HG03432 (cell line): ENCODE data around the gene UNC13D.
"Not testable (repeated sequence)": the region's sequence is repeated elsewhere in the genome, so short reads cannot be mapped to it uniquely, and the experiment has no call there.

Experiments
- ATAC-seq: cut with Tn5 transposase; IDR thresholded peaks from one replicate; pipeline ENCODE4 v1.9.1; 2021; ENCODE audit warnings: mild to moderate bottlenecking, moderate library complexity; ENCODE audit not compliant: unreplicated experiment

The UNC13D gene

GRCh38 chr17:75822119-75822799 is 21.9 kb downstream of the UNC13D start:
- ATAC-seq: no peak

- ATAC-seq: no peak
Measured at GRCh38 chr17:75821552-75821951, 22.7 kb downstream of the UNC13D start.

- no peak for ATAC-seq
Measured at GRCh38 chr17:75820094-75821080, 23.8 kb downstream of the UNC13D start.

GRCh38 chr17:75819678-75820077 is 24.5 kb downstream of the UNC13D start:
- no peak for ATAC-seq

GRCh38 chr17:75819116-75819515 is 25.1 kb downstream of the UNC13D start:
- ATAC-seq: no peak

GRCh38 chr17:75818326-75818885 is 25.8 kb downstream of the UNC13D start:
- ATAC-seq: no peak

- no peak for ATAC-seq
Measured at GRCh38 chr17:75817571-75817970, 26.6 kb downstream of the UNC13D start.

- ATAC-seq: no peak
Measured at GRCh38 chr17:75816693-75817092, 27.5 kb downstream of the UNC13D start.

- ATAC-seq: no peak
Measured at GRCh38 chr17:75815399-75815798, 28.8 kb downstream of the UNC13D start.

- no peak for ATAC-seq
Measured at GRCh38 chr17:75814900-75815373, 29.3 kb downstream of the UNC13D start.

- no peak for ATAC-seq
Measured at GRCh38 chr17:75814021-75814395, 30.2 kb downstream of the UNC13D start.

GRCh38 chr17:75813081-75814020 is 30.9 kb downstream of the UNC13D start:
- ATAC-seq: no peak

- ATAC-seq: no peak
Measured at GRCh38 chr17:75812096-75813013, 31.8 kb downstream of the UNC13D start.

GRCh38 chr17:75811174-75811573 is 33.0 kb downstream of the UNC13D start:
- ATAC-seq: no peak

- ATAC-seq: not testable (repeated sequence)
Measured at GRCh38 chr17:75810756-75811155, 33.4 kb downstream of the UNC13D start.

GRCh38 chr17:75810216-75810615 is 34.0 kb downstream of the UNC13D start:
- no peak for ATAC-seq

- ATAC-seq: no peak
Measured at GRCh38 chr17:75809631-75810111, 34.5 kb downstream of the UNC13D start.

- ATAC-seq: peak; percentile 67
Measured at GRCh38 chr17:75808905-75809621, 35.1 kb downstream of the UNC13D start.

GRCh38 chr17:75808549-75808904 is 35.7 kb downstream of the UNC13D start:
- peak; percentile 6 for ATAC-seq
